ENCODE data around the gene CRACR2B. TPM values are rescaled to one million over a fixed set of nuclear protein-coding genes. Genes with fewer than 3 reads are reported as not detected.

CRACR2B gene
- total and polyA plus RNA-seq, 2 of the 8 experiments (the other 6 are each of a cell fraction or from before 2014, with no cell fraction given), result 18.2 to 26.4 TPM

DNA sequence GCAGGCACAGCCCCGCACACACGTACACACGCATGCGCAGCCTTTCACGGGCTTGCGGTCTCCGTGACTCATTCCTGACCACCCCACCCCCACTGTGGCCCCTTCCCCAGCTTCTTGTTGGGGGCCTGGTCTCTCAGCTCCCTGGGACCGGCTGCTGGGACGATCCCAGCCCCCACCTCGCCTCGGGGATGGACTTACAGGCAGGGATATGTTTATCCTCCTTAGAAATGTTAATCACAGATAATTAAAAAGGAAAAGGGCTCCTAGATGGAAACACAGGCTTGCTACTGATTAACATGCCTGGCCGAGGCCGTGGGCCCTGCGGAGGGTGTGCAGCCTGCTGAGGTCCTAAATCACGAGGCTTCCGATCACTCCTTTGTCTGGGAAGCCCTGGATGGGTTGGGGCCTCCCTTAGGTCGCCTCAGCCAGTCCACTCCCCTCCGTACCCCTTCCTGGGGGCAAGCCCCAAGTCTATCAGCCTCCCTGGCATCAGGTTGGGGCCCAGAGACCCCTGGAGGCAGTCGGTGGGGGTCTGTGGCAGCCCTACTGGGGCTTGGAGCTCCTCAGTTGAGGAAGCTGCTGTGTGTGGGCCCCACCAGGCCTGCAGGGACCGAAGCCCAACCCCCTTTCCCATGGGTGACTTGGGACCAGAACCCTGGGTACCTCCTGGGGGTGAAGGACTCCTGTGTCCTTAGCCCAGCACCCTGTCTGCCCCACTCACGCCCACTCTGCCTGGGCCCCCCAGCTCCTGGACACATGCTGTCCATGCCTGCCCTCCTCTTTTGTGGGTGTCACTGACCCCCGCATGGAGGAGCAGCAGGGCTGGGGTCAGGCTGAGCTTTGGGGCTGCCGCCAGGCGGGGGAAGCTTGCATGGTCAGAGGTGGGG is 35.5 kb downstream of the CRACR2B start:
- Histone ChIP-seq H2BK15ac (ENCODE audit: low read length) (0 out of 2 replicates have a peak overlapping the region, but pooled peaks have one; percentile 46), H2BK5ac (ENCODE audit: low read depth, low read length) (no peak overlapping the region), H2AFZ (ENCODE audit: low read length) (no peak overlapping the region), H3K27ac (ENCODE audit: low read depth, low read length) (peak overlapping the region; percentile 81), H3K56ac (replicated peaks; ENCODE audit: insufficient read length, low read depth, low read length) (no peak overlapping the region), H2BK20ac (ENCODE audit: low read length) (no peak overlapping the region), H3K4me3 (ENCODE audit: extremely low read depth in 1 of 4, insufficient read depth in 2 of 4, low read depth in 3 of 4, low read length in 4 of 4) (peak overlapping the region in 1 of 4 experiments; percentile 22; a peak in 2 of 8 replicates), H3K36me3 (ENCODE audit: control insufficient read depth in 2 of 4, insufficient read depth in 4 of 4, low read length in 3 of 4) (peaks cover 0 to 4% (median 0%) of the 10 kb centered on the region in 4 experiments; a peak in 3 of 8 replicates), H4K91ac (replicated peaks; ENCODE audit: insufficient read length, low read length) (peak overlapping the region; percentile 79), H2BK120ac (replicated peaks; ENCODE audit: low read depth, low read length) (no peak overlapping the region), H3K14ac (ENCODE audit: insufficient read length) (no peak overlapping the region), H3K4me1 (replicated peaks in 1 of 4; ENCODE audit: control insufficient read depth in 3 of 4, insufficient read depth in 4 of 4, low read length in 3 of 4) (peaks cover 0 to 31% (median 25%) of the 10 kb centered on the region in 4 experiments; a peak in 6 of 7 replicates), H3K4ac (replicated peaks; ENCODE audit: insufficient read length, low read depth, low read length) (peak overlapping the region; percentile 29), H3K18ac (ENCODE audit: extremely low read depth, low read length) (no peak overlapping the region; the same call in 1 of the 2 replicates), H4K8ac (ENCODE audit: extremely low read depth, insufficient read depth, low read length) (peak overlapping the region; percentile 62; the same call in 1 of the 2 replicates), H3K23ac (ENCODE audit: insufficient read length) (no peak overlapping the region), H3K27me3 (replicated peaks in 1 of 4; ENCODE audit: control insufficient read depth in 3 of 4, extremely low read depth in 1 of 4, insufficient read depth in 3 of 4, low read length in 3 of 4) (no peaks in the 10 kb centered on the region; a peak in 1 of 7 replicates), H3K9me3 (ENCODE audit: insufficient read depth in 2 of 2, low read depth in 1 of 2, low read length in 1 of 2) (no peaks in the 10 kb centered on the region), H3K23me2 (ENCODE audit: low read depth, low read length) (no peaks in the 10 kb centered on the region), H3K9ac (replicated peaks in 1 of 4; ENCODE audit: extremely low read depth in 1 of 4, low read depth in 3 of 4, low read length in 3 of 4) (peak overlapping the region in 3 of 4 experiments; percentile 20 to 45 (median 30); a peak in 2 of 7 replicates), H3K4me2 (ENCODE audit: insufficient read depth in 1 of 2, low read depth in 2 of 2, low read length in 2 of 2) (peak overlapping the region; percentile 24 to 36; a peak in 3 of 4 replicates), H2BK12ac (ENCODE audit: low read depth, low read length) (0 out of 2 replicates have a peak overlapping the region, but pooled peaks have one; percentile 17), H2AK5ac (ENCODE audit: low read depth, low read length) (no peak overlapping the region), H3K79me2 (ENCODE audit: control insufficient read depth in 1 of 2, insufficient read depth in 2 of 2, low read length in 2 of 2) (no peaks in the 10 kb centered on the region), H4K5ac (ENCODE audit: insufficient read length, low read depth, low read length) (peak overlapping the region; percentile 15), H3K79me1 (ENCODE audit: low read depth, low read length) (peaks cover 3% of the 10 kb centered on the region), H4K20me1 (replicated peaks in 1 of 2; ENCODE audit: control insufficient read depth in 1 of 2, insufficient read depth in 2 of 2, low read length in 2 of 2) (peaks cover 3 to 43% of the 10 kb centered on the region in 2 experiments)
- DNase-seq (ENCODE audit: low read depth in 1 of 2, low spot score in 2 of 2) (peak in 1 of 2 experiments; percentile 65), FAIRE-seq (no peak)
- 72% methylated on average over 24 of the region's 24 CpGs; no CpG with 5 or more reads in 1 of the 2 experiments for WGBS, 2 experiments (ENCODE audit: extremely low coverage in 1 of 2, insufficient coverage in 1 of 2, insufficient read length in 1 of 2, insufficient replicate concordance in 2 of 2, low coverage in 1 of 2, low lambda C conversion rate in 2 of 2, missing lambda C conversion rate in 1 of 2)
- ChIA-PET POLR2A (ENCODE audit: partially characterized antibody) (interaction anchor here (0.6 to 13.8 kb wide), 9 partner anchors 10 to 177 kb away, joined by 3 to 234 read pairs (median 4); partner anchors contain the start of genes CD151, POLR2L and TSPAN4), CTCF (ENCODE audit: partially characterized antibody) (interaction anchor here (1.0 to 10.5 kb wide), 6 partner anchors 12 to 192 kb away, joined by 3 to 74 read pairs (median 5); partner anchors contain the start of gene TSPAN4)
- TF ChIP-seq NRF1 (IDR thresholded peaks at IDR 0.05; ENCODE audit: low read depth, low read length) (no peak), POLR2A (IDR thresholded peaks at IDR 0.05; ENCODE audit: control extremely low read depth in 1 of 2, low read depth in 2 of 2, low read length in 2 of 2) (no peak; a peak in 1 of 3 replicates), CBX5 (IDR thresholded peaks at IDR 0.05; ENCODE audit: low read depth, low read length) (no peak), HDAC2 (IDR thresholded peaks at IDR 0.05; ENCODE audit: borderline replicate concordance in 1 of 2, low read depth in 2 of 2, low read length in 2 of 2) (no peak), CHD2 (IDR thresholded peaks at IDR 0.05; ENCODE audit: low read length) (no peak), SP1 (IDR thresholded peaks at IDR 0.05; ENCODE audit: low read depth, low read length) (no peak), TCF12 (IDR thresholded peaks at IDR 0.05; ENCODE audit: low read depth, low read length) (no peak), POLR2AphosphoS5 (IDR thresholded peaks at IDR 0.05; ENCODE audit: low read depth, low read length) (peak; percentile 42; the same call in 1 of the 2 replicates)
- TF ChIP-seq, protein P1, sequence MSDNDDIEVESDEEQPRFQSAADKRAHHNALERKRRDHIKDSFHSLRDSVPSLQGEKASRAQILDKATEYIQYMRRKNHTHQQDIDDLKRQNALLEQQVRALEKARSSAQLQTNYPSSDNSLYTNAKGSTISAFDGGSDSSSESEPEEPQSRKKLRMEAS (IDR thresholded peaks at IDR 0.05), result 0 out of 2 replicates have a peak, but pooled peaks have one; percentile 19

Measured in H1 (cell line).